Lower leg skin (tissue), 3 donors: Measurements from ENCODE around the gene CWC22.

Experiments used
- POLR2A ChIP-seq, 2 donors: fragments of 450-650 bp; IDR thresholded peaks; one replicate each; pipeline ENCODE4 v1.6.1; 2016 to 2017; ENCODE audit warnings: antibody characterized with exemption in 2 of 2, mild to moderate bottlenecking in 1 of 2, moderate library complexity in 1 of 2
- TF ChIP-seq, protein P1 (sequence below), 3 donors: fragments of 450-650 bp; IDR thresholded peaks; one replicate each; pipeline ENCODE4 v1.5.1; 2016; ENCODE audit warnings: antibody characterized with exemption in 3 of 3, mild to moderate bottlenecking in 3 of 3, moderate library complexity in 2 of 3

DNA sequence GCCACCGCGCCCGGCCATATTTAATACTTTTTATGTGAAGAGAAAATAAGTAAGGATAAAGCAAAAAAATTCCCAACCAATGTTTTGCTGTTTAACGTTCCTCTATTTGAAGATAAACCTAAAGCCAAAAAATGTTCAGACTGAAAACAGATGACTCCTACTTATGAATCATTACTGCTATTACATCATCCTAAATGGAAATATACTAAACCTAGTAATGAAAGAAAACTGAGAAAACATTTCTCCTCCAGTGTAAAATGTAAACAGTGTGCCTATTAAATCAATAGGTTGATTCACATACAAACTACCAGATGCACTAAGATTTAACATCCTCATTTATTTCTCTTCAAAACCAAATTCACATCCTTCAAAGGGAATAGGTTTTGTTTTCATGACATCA is 43.5 kb downstream of the CWC22 start:
- TF ChIP-seq POLR2A (IDR thresholded peaks at IDR 0.05): no peak
- TF ChIP-seq, protein P1, sequence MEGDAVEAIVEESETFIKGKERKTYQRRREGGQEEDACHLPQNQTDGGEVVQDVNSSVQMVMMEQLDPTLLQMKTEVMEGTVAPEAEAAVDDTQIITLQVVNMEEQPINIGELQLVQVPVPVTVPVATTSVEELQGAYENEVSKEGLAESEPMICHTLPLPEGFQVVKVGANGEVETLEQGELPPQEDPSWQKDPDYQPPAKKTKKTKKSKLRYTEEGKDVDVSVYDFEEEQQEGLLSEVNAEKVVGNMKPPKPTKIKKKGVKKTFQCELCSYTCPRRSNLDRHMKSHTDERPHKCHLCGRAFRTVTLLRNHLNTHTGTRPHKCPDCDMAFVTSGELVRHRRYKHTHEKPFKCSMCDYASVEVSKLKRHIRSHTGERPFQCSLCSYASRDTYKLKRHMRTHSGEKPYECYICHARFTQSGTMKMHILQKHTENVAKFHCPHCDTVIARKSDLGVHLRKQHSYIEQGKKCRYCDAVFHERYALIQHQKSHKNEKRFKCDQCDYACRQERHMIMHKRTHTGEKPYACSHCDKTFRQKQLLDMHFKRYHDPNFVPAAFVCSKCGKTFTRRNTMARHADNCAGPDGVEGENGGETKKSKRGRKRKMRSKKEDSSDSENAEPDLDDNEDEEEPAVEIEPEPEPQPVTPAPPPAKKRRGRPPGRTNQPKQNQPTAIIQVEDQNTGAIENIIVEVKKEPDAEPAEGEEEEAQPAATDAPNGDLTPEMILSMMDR (IDR thresholded peaks at IDR 0.05): no peak
